Muscle layer of duodenum (tissue), 2 donors: ENCODE data around the gene IL36B.
"Not testable (repeated sequence)": the region's sequence is repeated elsewhere in the genome, so short reads cannot be mapped to it uniquely, and the experiment has no call there.

ENCODE experiments used
- H3K27ac ChIP-seq: one replicate; pipeline ENCODE4 v1.7.0; 2013; ENCODE audit warnings: mild to moderate bottlenecking, low read length
- H3K27me3 ChIP-seq: one replicate; pipeline ENCODE4 v1.7.0; 2013; ENCODE audit warnings: low read depth, mild to moderate bottlenecking, control low read depth, low read length
- H3K36me3 ChIP-seq, 2 donors: one replicate each; pipeline ENCODE4 v1.7.0; 2013; ENCODE audit warnings: low read length in 2 of 2, control low read depth in 1 of 2, mild to moderate bottlenecking in 1 of 2; ENCODE audit not compliant: insufficient read depth in 2 of 2, control insufficient read depth in 1 of 2
- H3K4me1 ChIP-seq, 2 donors: one replicate each; pipeline ENCODE4 v1.7.0; 2013; ENCODE audit warnings: low read length in 2 of 2, mild to moderate bottlenecking in 2 of 2, control low read depth in 1 of 2, moderate library complexity in 1 of 2; ENCODE audit not compliant: insufficient read depth in 2 of 2, control insufficient read depth in 1 of 2
- H3K4me3 ChIP-seq, 2 donors: one replicate each; pipeline ENCODE4 v1.7.0; 2013; ENCODE audit warnings: low read length in 2 of 2, low read depth in 1 of 2, mild to moderate bottlenecking in 1 of 2
- H3K9me3 ChIP-seq, 2 donors: one replicate each; pipeline ENCODE4 v1.7.0; 2013; ENCODE audit warnings: low read length in 2 of 2, control low read depth in 1 of 2, mild to moderate bottlenecking in 1 of 2; ENCODE audit not compliant: control insufficient read depth in 1 of 2
- donor health status: healthy.

IL36B gene

DNA sequence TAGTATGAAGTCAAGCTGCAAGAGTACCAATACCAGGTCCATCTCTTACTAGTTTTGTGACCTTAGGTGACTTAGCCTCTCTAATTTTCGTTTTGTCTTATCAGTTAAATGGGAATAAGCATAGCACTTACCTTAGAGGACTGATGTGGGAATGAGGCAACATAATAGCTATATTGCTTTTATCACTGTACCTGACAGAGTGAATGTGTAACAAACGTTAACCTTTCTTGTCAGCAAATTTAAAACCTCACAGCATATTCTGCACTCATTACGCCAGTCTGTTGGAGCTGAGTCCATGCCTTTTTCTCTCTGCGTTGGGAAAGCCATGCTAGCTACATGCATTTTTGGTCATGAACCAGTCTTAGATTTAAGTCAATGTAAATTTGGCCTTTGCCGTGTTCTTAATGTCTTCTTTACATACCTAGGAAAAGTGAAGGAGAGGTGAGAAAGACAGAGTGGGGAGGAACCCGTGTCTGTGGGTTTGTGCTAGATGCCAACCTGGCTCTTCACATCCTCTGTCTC lies at the start of gene IL36B:
IL36B (minus strand) TSS at position 472 of the 522 bp plus-strand sequence.
- H3K27ac ChIP-seq: no peak within 1 kb of the TSS
- H3K27me3 ChIP-seq: no peaks in the 10 kb centered on the region
- H3K4me3 ChIP-seq: no peak within 1 kb of the TSS
- peaks cover 0 to 7% of the 10 kb centered on the region in 2 donors for H3K9me3 ChIP-seq
- no peaks in the 10 kb centered on the region for H3K36me3 ChIP-seq
- no peaks in the 10 kb centered on the region for H3K4me1 ChIP-seq

DNA sequence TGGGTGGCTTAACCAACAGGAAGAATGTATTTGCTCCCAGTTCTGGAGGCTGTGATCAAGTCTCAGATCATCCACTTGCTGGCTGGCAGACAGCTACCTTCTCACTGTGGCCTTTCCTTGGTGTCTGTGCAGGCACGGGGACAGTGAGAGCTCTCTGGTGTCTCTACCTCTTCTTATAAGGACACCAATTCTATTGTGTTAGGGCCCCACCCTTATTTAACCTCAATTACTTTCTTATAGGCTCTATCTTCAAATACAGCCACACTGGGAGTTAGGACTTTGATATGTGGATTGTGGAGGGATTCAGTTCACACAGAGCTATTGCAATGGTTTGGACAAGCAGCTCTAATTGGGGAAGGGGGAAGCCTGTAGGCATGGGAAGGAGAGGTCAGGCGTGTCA lies 49.5 kb upstream of the IL36B start:
- H3K9me3 ChIP-seq: peaks cover 0 to 3% of the 10 kb centered on the region in 2 donors
- H3K36me3 ChIP-seq: no peaks in the 10 kb centered on the region
- H3K4me3 ChIP-seq: no peak overlapping the region
- no peak overlapping the region for H3K27ac ChIP-seq
- H3K27me3 ChIP-seq: no peaks in the 10 kb centered on the region
- no peaks in the 10 kb centered on the region for H3K4me1 ChIP-seq

DNA sequence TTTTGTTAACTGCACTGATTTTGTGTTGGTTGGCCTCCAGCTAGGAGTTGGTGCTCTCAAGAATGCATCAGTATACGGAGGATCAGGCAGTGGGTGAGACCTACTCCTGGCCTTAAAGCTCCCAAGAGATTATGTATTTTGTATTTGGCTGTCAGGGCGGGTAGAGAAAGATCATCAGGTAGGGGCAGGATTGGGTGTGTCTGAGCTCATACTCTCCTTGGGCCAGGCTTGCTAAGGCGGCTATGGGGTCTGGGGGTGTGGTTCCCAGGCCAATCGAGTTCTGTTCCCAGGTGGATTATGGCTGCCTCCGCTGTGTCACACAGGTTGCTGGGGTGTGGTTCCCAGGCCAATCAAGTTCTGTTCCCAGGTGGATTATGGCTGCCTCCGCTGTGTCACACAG lies 45.9 kb upstream of the IL36B start:
- no peaks in the 10 kb centered on the region for H3K27me3 ChIP-seq
- H3K27ac ChIP-seq: no peak overlapping the region
- H3K4me3 ChIP-seq: no peak overlapping the region
- no peaks in the 10 kb centered on the region for H3K36me3 ChIP-seq
- H3K9me3 ChIP-seq: peaks cover 0 to 9% of the 10 kb centered on the region in 2 donors
- no peaks in the 10 kb centered on the region for H3K4me1 ChIP-seq

DNA sequence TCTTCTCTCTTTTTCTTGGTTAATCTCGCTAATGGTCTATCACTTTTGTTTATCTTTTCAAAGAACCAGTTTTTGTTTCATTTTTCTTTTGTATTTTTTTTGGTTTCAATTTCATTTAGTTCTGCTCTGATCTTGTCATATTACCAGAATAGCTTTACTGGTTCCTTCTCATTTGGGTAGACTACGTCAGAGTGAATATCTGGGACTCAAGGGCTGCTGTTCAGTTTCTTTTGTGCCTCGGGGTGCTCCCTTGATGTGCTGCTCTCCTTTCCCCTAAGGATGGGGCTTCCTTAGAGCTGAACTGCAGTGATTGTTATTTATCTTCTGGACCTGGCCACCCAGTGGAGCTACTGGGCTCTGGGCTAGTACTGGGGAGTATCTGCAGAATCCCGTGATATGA lies 45.4 kb upstream of the IL36B start:
- H3K27me3 ChIP-seq: no peaks in the 10 kb centered on the region
- H3K9me3 ChIP-seq: peaks cover 0 to 9% of the 10 kb centered on the region in 2 donors
- no peaks in the 10 kb centered on the region for H3K36me3 ChIP-seq
- no peaks in the 10 kb centered on the region for H3K4me1 ChIP-seq
- no peak overlapping the region for H3K4me3 ChIP-seq
- no peak overlapping the region for H3K27ac ChIP-seq

DNA sequence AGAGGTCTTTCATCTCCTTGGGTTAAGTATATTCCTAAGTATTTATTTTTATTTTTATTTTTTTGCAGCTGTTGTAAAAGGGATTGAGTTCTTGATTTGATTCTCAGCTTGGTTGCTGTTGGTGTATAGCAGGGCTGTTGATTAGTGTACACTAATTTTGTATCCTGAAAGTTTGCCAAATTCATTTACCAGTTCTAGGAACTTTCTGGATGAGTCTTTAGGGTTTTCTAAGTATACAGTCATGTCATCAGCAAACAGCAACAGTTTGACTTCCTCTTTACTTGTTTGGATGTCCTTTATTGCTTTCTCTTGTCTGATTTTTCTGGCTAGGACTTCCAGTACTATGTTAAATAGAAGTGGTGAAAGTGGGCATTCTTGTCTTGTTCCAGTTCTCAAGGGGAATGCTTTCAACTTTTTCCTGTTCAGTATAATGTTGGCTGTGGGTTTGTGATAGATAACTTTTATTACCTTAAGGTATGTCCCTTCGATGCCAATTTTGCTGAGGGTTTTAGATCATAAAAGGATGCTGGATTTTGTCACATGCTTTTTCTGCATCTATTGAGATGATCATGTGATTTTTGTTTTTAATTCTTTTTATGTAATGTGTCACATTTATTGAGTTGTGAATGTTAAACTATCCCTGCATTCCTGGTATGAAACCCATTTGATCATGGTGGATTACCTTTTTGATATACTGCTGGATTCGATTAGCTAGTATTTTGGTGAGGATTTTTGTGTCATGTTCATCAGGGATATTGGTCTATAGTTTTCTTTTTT lies 44.4 kb upstream of the IL36B start:
- H3K4me3 ChIP-seq, H3K27ac ChIP-seq, H3K36me3 ChIP-seq, H3K27me3 ChIP-seq, H3K4me1 ChIP-seq, H3K9me3 ChIP-seq: not testable (repeated sequence)

DNA sequence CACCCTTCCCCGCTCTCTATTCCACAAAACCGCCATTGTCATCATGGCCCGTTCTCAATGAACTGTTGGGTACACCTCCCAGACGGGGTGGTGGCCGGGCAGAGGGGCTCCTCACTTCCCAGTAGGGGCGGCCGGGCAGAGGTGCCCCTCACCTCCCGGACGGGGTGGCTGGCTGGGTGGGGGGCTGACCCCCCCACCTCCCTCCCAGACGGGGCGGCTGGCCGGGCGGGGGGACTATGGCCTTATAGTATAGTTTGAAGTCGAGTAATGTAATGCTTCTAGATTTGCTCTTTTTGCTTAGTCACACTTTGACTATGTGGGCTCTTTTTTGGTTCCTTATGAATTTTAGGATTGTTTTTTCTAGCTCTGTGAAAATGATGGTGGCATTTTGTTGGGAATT lies 43.6 kb upstream of the IL36B start:
- H3K4me3 ChIP-seq, H3K9me3 ChIP-seq, H3K27ac ChIP-seq, H3K36me3 ChIP-seq, H3K27me3 ChIP-seq, H3K4me1 ChIP-seq: not testable (repeated sequence)

DNA sequence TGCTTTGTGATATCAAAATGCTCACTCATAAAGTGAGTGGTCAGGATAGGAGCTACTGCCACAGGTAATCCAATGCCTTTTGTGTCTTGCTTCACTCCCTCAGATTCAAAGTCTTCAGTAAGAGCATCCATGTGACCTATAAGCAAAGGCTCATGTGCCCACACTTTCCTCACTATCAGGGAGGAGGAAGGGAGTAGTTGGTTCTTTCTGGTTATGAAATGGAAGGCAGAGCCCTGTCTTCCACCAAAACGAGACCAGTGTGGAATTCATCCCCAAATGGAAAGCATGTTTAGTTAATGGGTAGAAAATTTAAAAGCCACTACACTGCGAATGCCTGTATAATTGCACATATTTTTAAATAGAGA lies 40.9 kb upstream of the IL36B start:
- H3K27me3 ChIP-seq: no peaks in the 10 kb centered on the region
- peaks cover 0 to 6% of the 10 kb centered on the region in 2 donors for H3K9me3 ChIP-seq
- no peak overlapping the region for H3K4me3 ChIP-seq
- H3K4me1 ChIP-seq: no peaks in the 10 kb centered on the region
- no peak overlapping the region for H3K27ac ChIP-seq
- H3K36me3 ChIP-seq: no peaks in the 10 kb centered on the region

DNA sequence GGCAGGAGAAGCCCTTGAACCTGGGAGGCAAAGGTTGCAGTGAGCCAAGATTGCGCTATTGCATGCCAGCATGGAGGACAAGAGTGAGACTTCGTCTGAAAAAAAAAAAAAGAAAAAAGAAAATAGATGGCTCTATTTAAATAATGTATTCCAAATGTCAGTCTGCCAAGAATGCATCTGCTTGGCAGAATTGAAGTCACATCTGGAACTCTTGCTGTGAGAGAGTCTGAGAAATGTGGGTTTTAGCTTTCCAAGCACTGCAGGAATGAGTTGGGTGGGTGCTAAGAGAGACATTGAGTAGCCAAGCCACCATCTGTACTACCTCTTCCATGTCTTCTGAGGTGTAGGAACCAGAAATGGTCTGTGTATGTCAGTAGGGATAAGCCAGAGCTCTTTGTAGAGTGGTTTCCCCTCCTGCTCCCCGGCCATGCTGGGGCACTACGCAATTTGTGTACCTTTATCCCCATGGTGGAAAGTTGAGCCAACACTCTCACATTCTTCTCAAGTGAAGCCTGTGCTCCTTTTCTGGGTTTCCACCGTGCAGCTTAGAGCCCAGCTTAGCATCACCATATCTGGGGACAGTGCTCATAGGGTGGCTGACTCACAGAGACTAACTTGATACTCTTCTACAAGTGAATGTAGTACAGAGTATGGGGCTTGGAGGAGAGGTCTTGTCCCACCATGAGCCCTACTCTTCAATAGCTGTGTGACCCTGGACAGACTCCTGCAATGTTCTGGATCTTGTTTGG lies 40.4 kb upstream of the IL36B start:
- no peaks in the 10 kb centered on the region for H3K27me3 ChIP-seq

DNA sequence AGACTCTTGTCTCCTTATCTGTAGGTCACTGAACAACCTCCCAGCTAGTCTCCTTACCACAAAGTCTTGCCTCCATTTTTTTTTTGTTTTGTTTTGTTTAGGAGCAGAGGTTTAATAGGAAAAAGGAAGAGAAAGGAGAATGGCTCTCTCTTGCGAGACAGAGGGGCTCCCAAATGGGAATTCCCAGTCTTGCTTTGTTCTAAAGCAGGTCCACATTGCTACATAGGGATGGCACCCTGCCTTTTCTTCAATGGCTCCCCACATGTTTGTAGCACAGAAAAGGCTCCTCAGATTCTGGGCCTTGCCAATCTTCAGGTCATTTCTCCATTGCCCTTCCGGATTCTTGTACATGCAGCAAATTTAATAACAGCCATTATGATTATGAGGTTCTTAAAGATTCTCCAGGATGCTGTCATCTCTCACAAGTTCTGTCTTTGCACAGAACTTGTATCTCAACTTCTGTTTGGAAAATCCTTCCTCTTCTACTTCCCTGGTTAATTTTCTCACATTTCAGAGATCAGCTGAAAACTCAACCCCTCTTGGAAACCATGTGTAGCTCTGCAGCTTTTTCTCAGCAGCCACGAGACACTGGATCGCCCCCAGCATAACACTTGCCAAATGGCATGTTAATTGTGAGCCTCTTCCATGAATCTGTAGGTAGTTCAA lies 38.7 kb upstream of the IL36B start:
- peaks cover 0 to 6% of the 10 kb centered on the region in 2 donors for H3K9me3 ChIP-seq
- no peaks in the 10 kb centered on the region for H3K36me3 ChIP-seq
- no peaks in the 10 kb centered on the region for H3K27me3 ChIP-seq
- no peak overlapping the region for H3K27ac ChIP-seq
- no peak overlapping the region for H3K4me3 ChIP-seq
- no peaks in the 10 kb centered on the region for H3K4me1 ChIP-seq

More for the DNA sequence above, 40.4 kb upstream of the IL36B start:
- Histone ChIP-seq H3K27ac (no peak overlapping the region), H3K4me1 (no peaks in the 10 kb centered on the region), H3K9me3 (peaks cover 0 to 6% of the 10 kb centered on the region in 2 donors), H3K4me3 (no peak overlapping the region), H3K36me3 (no peaks in the 10 kb centered on the region)

DNA sequence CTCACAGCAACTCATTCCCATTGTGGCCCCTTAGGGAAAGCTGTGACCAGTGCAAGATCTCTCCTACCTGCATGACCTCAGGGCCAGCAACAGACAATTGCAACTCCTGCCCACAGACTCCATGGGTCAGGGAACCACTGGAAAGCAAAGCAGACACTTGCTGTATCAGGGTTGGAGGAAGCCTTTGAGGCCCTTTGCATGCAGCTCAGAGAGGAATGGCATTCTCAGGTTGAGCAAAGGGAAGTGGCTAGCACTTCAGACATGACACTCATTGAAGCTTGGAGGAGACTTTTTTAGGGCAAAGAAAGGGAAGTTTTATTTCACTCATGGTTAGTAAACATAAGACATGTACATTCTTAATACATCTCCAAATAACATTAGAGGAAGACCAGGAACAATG lies 37.2 kb upstream of the IL36B start:
- Histone ChIP-seq H3K4me1 (no peaks in the 10 kb centered on the region), H3K9me3 (peaks cover 0 to 3% of the 10 kb centered on the region in 2 donors), H3K36me3 (no peaks in the 10 kb centered on the region), H3K27ac (no peak overlapping the region), H3K4me3 (no peak overlapping the region), H3K27me3 (no peaks in the 10 kb centered on the region)

DNA sequence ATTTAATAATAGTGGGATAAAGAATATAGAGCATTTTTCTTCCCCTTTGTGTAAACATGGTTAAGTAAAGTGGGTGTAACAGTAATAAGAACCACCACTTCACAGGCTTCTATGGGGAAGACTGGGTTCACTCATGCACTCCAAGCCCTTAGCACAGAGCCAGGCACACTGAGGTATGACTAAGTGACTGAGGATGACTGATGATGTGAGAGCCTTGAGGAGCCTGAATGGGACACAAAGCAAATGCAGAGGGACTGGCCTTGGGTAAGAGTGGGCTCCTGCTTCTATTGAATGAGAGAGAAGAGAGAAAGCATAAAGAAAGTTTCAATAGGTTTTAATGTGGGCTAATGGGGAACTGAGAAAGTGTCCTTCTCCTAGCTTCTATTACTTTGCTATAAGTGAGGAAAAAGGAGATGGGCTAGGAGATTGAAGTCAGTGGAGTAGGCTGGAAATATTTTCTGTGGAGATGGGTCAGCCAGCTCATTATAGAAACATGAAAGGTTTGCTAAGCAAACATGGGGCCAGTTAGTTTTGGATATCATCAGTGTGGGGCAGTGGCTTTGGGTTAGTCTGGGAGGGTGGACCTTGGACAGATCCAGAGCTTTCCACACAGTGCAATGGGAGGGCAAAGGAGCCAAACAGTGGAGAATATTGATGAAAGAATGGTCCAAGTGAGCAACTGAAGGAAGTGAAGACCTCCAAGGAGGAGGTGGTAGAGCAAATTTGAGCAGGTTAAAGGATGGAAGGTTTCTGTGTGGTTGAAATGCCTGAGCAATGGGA lies 35.7 kb upstream of the IL36B start:
- H3K27me3 ChIP-seq: no peaks in the 10 kb centered on the region
- H3K4me3 ChIP-seq: no peak overlapping the region
- H3K9me3 ChIP-seq: peaks cover 0 to 2% of the 10 kb centered on the region in 2 donors
- no peak overlapping the region for H3K27ac ChIP-seq
- H3K4me1 ChIP-seq: no peaks in the 10 kb centered on the region
- no peaks in the 10 kb centered on the region for H3K36me3 ChIP-seq
